ENCODE results near the gene NCSTN. TPM values are rescaled to one million over a fixed set of nuclear protein-coding genes. Genes with fewer than 3 reads are reported as not detected.

Gene NCSTN
- total RNA-seq, 1 donor from 2014 or later: 102 TPM

DNA sequence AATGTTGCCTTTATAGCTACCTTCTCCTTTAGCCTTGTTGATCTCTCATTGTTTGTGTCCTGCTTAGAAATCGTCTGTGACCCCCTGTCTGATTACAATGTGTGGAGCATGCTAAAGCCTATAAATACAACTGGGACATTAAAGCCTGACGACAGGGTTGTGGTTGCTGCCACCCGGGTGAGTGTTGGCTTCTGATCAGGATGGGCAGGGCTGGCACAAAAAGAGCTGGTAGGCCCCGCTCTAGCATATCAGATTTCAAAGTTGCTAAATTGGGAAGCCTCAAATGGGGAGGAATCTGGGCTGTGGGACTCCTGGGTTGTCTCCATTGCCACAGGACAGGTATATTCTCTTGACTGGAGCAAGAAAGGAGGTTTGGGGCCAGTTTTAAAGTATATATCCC lies 8.4 kb downstream of the NCSTN start:
- no peak for DNase-seq (ENCODE audit: low spot score)

DNA sequence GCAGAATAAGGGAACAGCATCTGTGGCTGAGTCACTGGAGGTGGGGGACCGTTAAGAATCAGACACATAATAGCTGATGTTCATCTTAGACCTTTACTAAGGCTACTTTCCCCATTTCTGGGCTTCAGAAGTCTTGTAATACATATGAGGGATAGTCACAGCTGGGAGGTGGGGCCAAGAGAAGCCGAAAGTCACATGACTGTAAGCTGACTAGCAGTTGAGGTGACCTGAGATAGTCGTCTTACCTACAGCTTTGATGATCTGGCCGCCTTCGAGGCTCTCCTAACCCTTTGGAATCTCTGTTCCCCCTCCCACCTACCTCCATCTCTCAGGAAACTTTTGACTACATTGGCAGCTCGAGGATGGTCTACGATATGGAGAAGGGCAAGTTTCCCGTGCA lies 9.4 kb downstream of the NCSTN start:
- no peak for DNase-seq (ENCODE audit: low spot score)

- no peak for DNase-seq (ENCODE audit: low spot score)
Measured at GRCh38 chr1:160353223-160353622, 10.0 kb downstream of the NCSTN start.

GRCh38 chr1:160354388-160354985 lies 11.3 kb downstream of the NCSTN start:
- DNase-seq (ENCODE audit: low spot score): no peak

DNA sequence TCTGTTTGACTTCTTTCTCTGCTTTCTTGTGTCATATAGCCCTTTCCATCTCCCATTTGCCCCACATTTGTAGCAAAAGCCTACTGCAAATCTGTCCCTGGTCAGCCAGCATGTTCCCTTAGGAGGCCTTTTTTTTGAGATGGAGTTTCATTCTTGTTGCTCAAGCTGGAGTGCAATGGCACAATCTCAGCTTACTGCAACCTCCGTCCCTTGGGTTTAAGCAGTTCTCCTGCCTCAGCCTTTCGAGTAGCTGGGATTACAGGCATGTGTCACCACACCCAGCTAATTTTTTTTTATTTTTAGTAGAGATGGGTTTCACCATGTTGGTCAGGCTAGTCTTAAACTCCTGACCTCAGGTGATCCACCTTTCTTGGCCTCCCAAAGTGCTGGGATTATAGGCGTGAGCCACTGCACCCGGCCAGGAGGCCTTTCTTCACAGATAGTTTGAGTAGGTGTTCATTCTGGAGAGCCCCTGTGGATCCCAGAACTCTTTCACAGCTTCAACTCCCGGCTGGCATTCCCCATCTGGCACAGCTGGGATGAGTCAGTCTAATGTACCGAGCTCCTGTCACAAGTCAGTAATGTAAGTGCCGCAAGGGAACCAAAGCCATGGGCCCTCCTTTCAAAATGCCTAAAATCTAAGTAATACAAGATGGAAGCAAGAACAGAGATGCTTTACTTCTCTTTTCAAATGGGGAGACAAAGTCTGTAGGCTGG lies 14.3 kb downstream of the NCSTN start:
- no peak for DNase-seq (ENCODE audit: low spot score)

GRCh38 chr1:160358073-160358472 lies 14.9 kb downstream of the NCSTN start:
- DNase-seq (ENCODE audit: low spot score): no peak

DNA sequence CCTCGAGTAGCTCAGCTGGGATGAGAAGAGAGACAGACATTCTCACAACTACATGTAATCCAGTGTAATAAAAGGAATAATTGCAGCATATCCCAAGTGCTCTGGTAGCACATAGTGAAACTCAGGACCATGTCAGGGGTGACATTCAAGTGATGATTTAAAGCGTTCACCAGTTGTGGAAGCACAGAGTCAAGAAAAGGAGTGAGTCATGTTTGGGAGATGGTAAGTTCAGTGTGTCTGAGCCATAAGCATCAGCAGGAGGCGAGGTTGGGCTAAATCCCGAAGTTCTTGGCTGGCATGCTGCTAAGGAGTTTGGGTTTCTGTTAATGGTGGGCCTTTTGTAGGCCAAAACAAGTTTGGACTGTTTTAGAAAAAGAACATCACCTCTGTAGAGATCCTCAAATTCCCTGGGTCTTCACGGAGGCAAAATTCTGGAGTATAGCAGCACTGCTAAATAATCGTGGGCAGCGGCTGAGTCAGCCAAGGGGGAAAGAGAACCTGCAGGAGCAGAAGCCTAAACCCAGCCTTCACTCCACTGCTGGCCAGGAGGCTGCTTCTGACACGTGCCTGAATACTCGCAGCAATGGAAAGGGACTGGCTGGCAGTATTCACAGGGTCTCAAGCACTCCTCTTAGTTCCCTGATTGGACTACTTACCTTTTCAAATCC lies 16.5 kb downstream of the NCSTN start:
- DNase-seq (ENCODE audit: low spot score): no peak

DNA sequence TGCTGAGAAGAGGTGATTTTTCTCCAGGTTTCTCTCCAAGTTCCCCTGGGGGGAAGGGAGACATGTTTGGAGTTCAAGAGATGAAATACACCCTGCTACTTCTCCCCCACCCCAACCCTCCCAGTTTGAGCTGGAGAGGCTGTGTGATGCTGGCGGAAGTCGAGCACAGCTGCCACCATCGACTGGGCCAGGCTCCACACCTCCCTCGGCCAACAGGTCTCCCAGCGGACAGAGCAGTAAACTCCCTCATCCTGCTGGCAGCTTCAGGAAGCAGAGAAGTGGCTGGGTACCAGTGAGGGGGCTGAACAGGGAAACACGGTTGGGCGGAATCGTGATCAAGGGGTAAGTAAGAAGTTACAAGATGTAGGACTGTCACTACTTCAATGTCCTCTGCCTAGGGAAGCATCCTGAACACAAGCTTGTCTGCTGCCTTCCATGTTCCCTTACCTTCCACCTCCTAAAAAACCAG lies 17.1 kb downstream of the NCSTN start:
- DNase-seq (ENCODE audit: low spot score): no peak

GRCh38 chr1:160361199-160361598 lies 18.0 kb downstream of the NCSTN start:
- no peak for DNase-seq (ENCODE audit: low spot score)

GRCh38 chr1:160361814-160362167 lies 18.6 kb downstream of the NCSTN start:
- no peak for DNase-seq (ENCODE audit: low spot score)

DNA sequence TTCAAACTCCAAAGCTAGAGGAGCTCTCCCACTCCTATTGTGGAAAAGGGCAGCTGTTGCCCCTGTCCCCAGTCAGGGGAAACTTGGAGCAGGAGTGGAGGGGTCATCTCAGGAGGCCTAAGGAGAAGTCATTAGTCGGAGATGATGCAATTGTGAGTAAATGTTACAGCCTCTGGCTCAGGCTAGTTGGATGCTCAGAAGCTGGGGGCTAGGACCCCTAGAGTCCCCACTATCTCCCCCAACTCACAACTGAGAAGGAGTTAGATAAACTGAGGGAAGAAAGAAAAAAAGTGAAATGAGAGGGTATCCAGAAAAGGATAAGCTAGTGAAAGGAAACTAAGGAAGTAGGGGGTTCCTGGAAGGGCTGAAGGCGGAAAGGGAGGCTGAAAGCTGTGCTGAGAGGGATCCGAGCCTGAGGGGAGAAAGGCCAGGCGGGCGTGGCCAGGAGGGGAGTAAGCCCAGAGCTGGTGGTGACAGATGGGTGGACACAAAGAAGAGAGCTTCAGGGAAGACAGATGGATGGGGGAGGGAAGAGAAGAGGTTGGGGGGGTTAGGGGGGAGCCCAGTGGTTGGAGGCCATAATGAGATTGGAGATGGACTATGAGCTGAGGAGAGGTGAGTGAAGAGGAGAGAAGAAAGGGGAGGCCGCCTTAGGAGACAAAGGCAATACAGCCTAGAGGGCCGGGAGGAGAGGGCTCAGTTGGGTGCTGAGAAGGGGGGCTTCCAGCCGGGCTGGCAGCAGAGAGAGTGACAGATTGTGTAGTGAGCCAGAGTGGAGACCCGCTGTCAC lies 19.2 kb downstream of the NCSTN start:
- DNase-seq (ENCODE audit: low spot score): no peak

DNA sequence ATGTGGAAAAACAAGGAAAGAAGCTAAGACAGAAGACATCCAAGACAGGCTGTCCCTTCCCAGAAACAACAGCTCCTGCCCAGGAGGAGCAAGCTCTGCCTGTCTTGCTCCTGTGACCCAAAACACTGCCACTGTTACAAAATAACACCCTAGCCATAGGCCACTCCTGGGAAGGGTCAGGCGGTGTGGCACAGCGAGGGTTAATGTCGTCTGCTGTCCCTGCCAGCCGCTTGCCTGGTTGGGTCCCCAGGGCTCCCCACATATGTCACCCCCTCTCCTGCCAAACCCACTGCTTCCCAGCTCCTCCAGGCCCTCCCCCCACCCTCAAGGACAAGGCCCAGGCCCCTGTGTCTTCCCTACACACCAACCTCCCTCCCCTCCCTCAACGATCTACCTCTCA lies 19.8 kb downstream of the NCSTN start:
- DNase-seq (ENCODE audit: low spot score): no peak

DNA sequence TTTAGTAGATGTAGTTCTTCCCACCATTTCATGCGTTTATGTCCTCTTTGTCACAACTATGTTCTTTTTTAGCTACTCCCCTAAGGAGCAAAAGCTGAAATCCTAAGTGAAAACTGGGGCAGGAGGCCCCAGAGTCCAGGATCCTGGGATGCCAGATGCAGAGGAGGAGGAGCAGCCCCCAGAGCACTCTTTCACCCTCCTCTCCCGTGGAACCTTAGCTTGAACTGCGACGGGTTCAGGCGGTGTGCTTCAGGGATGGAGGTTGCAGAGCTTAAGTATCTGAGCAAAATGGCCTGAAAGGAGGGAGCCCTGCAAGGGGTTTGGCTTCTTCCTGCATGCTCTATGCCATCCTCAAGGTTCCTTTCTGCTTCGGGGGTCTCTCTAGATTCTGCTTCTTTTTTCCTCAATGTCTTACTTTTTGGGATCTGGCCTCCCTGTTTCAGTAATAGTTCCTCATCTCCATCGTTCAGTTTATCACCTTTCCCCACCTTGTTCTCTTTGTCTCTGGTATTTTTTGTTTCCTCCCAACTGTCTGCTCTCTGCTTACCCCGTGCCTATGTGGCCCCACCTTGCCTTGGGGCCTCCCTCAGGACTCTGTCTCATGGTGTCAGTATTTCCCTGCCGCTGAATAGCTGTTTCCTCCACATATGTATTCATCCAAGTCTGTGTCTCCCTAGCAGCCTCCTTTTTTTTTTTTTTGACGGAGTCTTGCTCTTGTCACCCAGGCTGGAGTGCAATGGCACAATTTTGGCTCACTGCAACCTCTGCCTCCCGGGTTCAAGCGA lies 21.0 kb downstream of the NCSTN start:
- DNase-seq (ENCODE audit: low spot score): no peak

DNA sequence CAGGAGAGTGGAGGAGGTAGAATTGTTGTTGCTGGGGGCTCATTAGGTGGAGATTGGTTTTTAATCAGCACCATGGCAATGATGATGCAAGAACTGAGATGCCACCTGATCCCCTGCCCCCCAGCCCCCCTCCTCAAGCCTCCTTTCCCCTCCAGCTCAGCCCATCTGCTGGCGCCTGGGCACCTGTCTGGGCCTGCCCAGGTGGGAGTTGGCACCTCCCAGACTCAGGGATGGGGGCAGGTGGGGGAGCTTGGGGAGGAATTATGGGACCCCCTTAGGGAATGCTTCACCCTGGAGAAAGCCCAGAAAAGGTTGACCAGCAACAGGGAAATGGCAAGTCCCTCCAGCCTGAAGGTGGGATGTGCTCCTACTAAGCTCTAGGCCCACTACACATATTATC lies 22.1 kb downstream of the NCSTN start:
- peak; percentile 76 for DNase-seq (ENCODE audit: low spot score)

- DNase-seq (ENCODE audit: low spot score): peak; percentile 64
Measured at GRCh38 chr1:160366731-160367515, 23.7 kb downstream of the NCSTN start, which contains the start of gene NHLH1. Gene NHLH1, plus strand, starts transcription at chr1:160367071. Its CDS starts 3,661 bp downstream, at chr1:160370732.

GRCh38 chr1:160367516-160367900 lies 24.3 kb downstream of the NCSTN start:
- DNase-seq (ENCODE audit: low spot score): peak; percentile 79

DNA sequence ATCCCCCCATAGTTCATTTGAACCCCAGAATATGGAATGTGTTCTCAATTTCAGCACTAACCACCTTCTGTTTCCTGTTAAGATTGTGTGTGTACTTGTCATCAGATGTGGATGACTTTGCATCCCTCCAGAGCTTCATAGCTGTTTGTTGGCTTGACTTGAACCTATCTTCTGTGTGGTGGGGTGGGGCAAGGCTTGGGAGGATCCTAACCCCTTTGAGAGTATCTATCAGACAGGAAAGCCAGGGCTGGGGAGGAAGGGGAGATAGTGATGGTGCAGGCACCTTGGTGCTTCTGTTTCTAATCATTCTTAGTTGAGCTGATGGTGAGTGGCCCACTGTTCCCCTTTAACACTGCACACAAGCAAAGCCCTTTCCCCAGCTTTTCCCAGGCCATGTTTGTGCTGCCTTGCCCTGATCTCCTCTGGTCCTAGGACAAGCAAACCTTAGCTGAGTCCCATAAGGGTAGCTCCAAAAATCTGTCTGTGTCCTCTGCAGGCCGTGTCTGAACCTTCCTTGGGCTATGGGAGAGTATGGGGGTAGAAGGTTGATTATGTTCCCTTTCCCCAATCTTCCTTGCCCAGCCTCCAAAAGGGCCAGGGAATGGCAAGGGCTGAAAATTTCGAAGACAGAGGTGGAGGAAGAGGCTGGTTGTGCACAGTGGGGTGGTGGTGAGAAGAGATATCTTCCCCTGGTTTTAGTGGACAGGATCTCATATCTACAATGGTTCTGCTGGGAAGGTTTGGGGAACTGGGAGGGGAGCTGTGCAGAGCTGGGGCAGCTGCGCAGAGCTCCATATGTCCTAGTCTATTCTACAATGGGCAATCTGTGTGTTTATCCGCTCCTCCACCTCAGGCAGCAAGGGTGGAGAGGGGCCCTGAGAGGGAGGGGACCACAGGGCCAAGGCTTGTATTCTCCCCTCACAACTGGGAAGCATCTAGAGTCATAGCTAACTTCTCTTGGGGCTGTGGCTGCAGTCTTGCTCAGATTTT lies 25.0 kb downstream of the NCSTN start:
- peak; percentile 65 for DNase-seq (ENCODE audit: low spot score)

GRCh38 chr1:160369087-160369486 lies 25.9 kb downstream of the NCSTN start:
- no peak for DNase-seq (ENCODE audit: low spot score)
